HL-60 (cell line): Measurements from ENCODE around the gene CEACAM19.
"Not testable (repeated sequence)": the region's sequence is repeated elsewhere in the genome, so short reads cannot be mapped to it uniquely, and the experiment has no call there.

Experiments used
- POLR2AphosphoS5 ChIP-seq: IDR thresholded peaks from 2 replicates; pipeline ENCODE4 v1.6.1; 2012; ENCODE audit warnings: low read depth
- TF ChIP-seq, protein P1 (sequence below): IDR thresholded peaks from one replicate; pipeline ENCODE4 v1.5.1; 2011; ENCODE audit warnings: low read length, control low read depth, inconsistent platforms; ENCODE audit not compliant: insufficient read depth

DNA sequence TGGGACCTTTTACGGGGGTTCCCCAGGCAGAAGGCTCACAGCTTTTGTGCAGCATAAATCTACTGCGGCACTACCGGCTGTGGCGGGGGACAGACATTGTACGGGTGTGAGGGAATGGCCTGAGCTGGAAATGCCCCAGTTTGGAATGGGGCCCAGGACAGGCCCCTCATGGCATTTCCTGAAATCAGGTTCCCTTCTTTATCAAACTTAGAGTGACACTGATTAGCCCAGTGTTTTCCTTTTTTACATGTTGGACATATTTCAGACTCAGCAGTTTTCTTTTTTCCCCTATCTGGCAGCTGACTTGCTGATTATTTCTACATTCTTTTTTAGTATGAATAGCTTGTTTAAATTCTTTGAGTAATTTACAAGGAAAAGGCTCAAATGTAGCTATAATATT lies 37.2 kb upstream of the CEACAM19 start:
- TF ChIP-seq, protein P1, sequence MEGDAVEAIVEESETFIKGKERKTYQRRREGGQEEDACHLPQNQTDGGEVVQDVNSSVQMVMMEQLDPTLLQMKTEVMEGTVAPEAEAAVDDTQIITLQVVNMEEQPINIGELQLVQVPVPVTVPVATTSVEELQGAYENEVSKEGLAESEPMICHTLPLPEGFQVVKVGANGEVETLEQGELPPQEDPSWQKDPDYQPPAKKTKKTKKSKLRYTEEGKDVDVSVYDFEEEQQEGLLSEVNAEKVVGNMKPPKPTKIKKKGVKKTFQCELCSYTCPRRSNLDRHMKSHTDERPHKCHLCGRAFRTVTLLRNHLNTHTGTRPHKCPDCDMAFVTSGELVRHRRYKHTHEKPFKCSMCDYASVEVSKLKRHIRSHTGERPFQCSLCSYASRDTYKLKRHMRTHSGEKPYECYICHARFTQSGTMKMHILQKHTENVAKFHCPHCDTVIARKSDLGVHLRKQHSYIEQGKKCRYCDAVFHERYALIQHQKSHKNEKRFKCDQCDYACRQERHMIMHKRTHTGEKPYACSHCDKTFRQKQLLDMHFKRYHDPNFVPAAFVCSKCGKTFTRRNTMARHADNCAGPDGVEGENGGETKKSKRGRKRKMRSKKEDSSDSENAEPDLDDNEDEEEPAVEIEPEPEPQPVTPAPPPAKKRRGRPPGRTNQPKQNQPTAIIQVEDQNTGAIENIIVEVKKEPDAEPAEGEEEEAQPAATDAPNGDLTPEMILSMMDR = not testable (repeated sequence)
- not testable (repeated sequence) for TF ChIP-seq POLR2AphosphoS5
